Omental fat pad (tissue), 4 donors: ENCODE results near the gene SVOP. TPM values are rescaled to one million over a fixed set of nuclear protein-coding genes. Genes with fewer than 3 reads are reported as not detected.
"Not testable (repeated sequence)": the region's sequence is repeated elsewhere in the genome, so short reads cannot be mapped to it uniquely, and the experiment has no call there.

Experiments
- ATAC-seq: fragments of 150-250 bp; one replicate; pipeline ENCODE4 v1.9.1; 2016; ENCODE audit warnings: mild to moderate bottlenecking, moderate library complexity; ENCODE audit not compliant: low FRiP score
- DNase-seq: peaks from one replicate; pipeline ENCODE4 v3.0.0-alpha.2; 2019; ENCODE audit warnings: low spot score
- total RNA-seq, 4 donors: library from RNA; depleted of rRNA; stranded (reverse); fragments of >200 nt; gene quantifications; one replicate each; pipeline ENCODE4 v1.1.0, GENCODE V29; 2016
- TF ChIP-seq, protein P1 (sequence below), 3 donors: fragments of 450-650 bp; IDR thresholded peaks; one replicate each; pipeline ENCODE4 v1.5.1; 2016 to 2017; ENCODE audit warnings: antibody characterized with exemption in 3 of 3, mild to moderate bottlenecking in 3 of 3, moderate library complexity in 2 of 3

The SVOP gene
- total RNA-seq, 4 donors from 2014 or later, result not detected

DNA sequence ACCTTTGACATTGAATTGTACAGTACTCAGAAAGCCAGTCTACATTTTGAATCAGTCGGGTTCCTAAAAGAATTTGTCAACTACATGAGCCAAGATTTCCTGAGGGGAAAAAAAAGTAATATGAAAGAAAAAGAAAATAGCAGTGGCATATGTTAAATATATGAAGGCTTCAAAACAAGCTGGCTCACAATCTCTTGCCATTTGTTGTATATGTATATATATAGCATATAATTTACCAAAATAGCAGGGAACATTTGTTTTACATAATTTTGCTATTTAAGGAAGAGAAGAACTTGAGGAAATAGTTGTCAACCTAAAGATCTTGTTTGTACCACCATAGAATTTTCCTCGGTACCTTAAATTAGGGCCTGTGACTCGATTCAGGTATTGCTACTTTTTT is 16.9 kb downstream of the SVOP start:
- DNase-seq (no peak), ATAC-seq (no peak)
- TF ChIP-seq, protein P1, sequence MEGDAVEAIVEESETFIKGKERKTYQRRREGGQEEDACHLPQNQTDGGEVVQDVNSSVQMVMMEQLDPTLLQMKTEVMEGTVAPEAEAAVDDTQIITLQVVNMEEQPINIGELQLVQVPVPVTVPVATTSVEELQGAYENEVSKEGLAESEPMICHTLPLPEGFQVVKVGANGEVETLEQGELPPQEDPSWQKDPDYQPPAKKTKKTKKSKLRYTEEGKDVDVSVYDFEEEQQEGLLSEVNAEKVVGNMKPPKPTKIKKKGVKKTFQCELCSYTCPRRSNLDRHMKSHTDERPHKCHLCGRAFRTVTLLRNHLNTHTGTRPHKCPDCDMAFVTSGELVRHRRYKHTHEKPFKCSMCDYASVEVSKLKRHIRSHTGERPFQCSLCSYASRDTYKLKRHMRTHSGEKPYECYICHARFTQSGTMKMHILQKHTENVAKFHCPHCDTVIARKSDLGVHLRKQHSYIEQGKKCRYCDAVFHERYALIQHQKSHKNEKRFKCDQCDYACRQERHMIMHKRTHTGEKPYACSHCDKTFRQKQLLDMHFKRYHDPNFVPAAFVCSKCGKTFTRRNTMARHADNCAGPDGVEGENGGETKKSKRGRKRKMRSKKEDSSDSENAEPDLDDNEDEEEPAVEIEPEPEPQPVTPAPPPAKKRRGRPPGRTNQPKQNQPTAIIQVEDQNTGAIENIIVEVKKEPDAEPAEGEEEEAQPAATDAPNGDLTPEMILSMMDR (IDR thresholded peaks at IDR 0.05), result no peak

DNA sequence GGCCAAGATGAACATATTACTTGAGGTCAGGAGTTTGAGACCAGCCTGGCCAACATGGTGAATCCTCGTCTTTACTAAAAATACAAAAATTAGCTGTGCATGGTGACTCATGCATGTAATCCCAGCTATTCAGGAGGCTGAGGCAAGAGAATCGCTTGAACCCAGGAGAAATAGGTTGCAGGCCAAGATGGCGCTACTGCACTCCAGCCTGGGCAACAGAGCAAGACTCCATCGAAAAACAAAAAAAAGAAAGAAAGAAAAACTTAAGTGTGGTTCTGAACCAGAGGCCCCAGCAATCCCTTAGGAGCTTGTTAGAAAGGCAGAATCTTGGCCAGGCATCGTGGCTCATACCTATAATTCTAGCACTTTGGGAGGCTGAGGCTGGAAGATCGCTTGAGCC is 24.5 kb downstream of the SVOP start:
- TF ChIP-seq, protein P1 (IDR thresholded peaks at IDR 0.05), result no peak

DNA sequence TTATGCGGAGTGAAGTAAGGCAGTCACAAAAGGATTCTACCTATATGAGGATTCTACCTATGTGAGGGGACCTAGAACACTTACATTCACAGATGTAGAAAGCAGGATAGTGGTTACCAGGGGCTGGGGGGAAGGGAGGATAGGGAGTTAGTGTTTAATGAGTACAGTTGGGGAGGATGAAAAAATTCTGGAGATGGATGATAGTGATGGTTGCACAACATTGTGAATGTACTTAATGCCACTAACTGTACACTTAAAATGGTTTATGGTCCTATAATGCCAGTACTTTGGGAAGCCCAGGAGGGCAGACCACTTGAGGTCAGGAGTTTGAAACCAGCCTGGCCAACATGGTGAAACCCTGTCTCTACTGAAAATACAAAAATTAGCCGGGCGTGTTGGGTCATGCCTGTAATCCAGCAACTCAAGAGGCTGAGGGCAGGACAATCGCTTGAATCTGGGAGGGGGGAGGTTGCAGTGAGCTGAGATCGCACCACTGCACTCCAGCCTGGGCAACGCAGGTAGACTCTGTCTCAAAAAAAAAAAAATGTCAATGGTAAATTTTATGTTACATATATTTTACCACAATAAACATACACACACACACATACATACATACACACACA is 25.4 kb downstream of the SVOP start:
- ATAC-seq, result no peak
- no peak for DNase-seq

More for the DNA sequence above, 24.5 kb downstream of the SVOP start:
- no peak for DNase-seq
- no peak for ATAC-seq

DNA sequence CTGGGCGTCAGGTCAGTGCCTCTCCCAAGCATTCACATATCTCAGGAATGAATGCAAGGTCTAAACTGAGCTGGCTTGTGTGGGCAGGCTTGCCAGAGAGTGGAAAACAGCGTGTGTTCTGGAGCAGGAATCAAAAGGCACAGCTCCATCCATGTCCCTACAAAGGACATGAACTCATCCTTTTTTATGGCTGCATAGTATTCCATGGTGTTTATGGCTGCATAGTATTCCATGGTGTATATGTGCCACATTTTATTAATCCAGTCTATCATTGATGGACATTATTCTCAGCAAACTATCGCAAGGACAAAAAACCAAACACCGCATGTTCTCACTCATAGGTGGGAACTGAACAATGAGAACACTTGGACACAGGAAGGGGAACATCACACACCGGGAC is 30.8 kb downstream of the SVOP start:
- not testable (repeated sequence) for DNase-seq, ATAC-seq

More for the DNA sequence above, 25.4 kb downstream of the SVOP start:
- TF ChIP-seq, protein P1 (IDR thresholded peaks at IDR 0.05), result no peak

DNA sequence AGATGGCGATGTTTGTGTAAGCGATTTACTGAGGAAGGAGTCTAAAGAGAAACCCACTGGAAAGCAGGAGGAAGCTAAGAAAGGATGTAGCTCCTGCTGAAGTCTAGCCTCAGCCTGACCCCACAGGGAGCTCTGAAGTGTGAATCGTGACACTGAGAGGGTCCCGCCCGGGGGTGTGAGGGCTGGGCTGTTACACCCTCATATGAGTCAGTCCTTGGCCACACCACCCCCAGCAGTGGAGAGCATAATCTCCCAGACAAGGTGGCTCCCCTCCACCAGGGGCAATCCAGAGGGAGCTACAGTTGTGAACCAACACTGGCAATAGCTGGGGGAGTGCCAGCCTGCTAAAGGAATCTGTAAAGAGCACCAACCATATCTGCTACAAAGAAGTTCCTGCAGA is 31.5 kb downstream of the SVOP start:
- DNase-seq (no peak), ATAC-seq (no peak)
- TF ChIP-seq, protein P1 (IDR thresholded peaks at IDR 0.05), result no peak

DNA sequence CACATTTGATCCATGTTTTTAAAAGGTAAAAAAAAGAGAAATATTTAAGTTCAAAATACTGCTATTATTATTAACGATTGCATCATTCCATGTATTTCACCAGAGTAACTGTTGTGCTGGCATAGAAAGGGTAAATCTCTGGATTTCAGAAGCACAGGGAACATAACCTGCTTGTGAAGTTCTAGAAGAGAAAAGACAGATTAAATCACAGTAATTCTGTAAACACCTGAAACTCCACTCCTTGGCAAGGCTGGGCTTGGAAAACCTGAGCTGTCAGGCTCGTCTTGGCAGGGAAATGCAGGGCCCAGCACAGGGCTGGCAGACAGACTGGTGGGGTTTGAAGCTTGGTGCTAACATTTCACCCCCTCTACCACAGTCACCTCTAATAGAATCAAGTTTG is 35.1 kb downstream of the SVOP start:
- TF ChIP-seq, protein P1 (IDR thresholded peaks at IDR 0.05), result no peak
- no peak for ATAC-seq
- DNase-seq, result no peak

DNA sequence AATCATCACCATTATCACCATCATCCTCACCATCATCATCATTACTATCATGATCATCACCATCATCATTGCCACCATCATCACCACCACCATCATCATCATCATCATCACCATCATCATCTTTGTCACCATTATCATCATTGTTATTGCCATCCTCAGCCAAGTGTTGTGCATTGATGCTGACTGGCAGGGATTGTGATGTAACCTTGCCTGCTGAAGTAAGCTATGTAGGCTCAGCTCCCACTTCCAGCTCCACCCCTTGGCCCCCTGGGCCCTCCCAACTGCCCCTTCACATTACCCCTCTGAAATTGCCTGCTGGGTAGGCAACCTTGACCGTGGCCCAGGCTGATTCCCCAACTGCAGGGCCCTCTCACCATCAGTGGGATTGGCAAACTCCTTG is 37.6 kb downstream of the SVOP start:
- ATAC-seq (no peak), DNase-seq (no peak)
- TF ChIP-seq, protein P1 (IDR thresholded peaks at IDR 0.05), result no peak
